ENCODE data around the gene BUD31. TPM values are rescaled to one million over a fixed set of nuclear protein-coding genes. Genes with fewer than 3 reads are reported as not detected.

Gene BUD31
- total RNA-seq, 1 experiment from 2014 or later, result 154 TPM

- no peak overlapping the region for H3K27ac ChIP-seq (ENCODE audit: low read depth, low read length)
- H3K79me2 ChIP-seq (ENCODE audit: insufficient read depth, low read length), result peaks cover 71% of the 10 kb centered on the region
- no peak overlapping the region for H3K4me2 ChIP-seq (ENCODE audit: low read length)
- H3K36me3 ChIP-seq (ENCODE audit: control insufficient read depth in 1 of 2, insufficient read depth in 2 of 2, low read length in 2 of 2), result peaks cover 5 to 23% of the 10 kb centered on the region in 2 experiments; a peak in 2 of 4 replicates
- DNase-seq (ENCODE audit: low read depth, low spot score) (no peak), ATAC-seq (no peak)
- CTCF ChIA-PET, result no interaction called here
- no peaks in the 10 kb centered on the region; the same call in 1 of the 2 replicates for H4K20me1 ChIP-seq (ENCODE audit: insufficient read depth)
- no peaks in the 10 kb centered on the region for H3K9me3 ChIP-seq (ENCODE audit: control insufficient read depth in 1 of 2, insufficient read depth in 1 of 2, low read depth in 1 of 2, low read length in 2 of 2)
- H3K4me1 ChIP-seq (ENCODE audit: control insufficient read depth in 1 of 2, insufficient read depth in 2 of 2, low read length in 2 of 2), result peaks cover 13 to 24% of the 10 kb centered on the region in 2 experiments; a peak in 3 of 4 replicates
- POLR2A ChIA-PET, result no interaction called here
- no peaks in the 10 kb centered on the region for H3K27me3 ChIP-seq (ENCODE audit: insufficient read depth, low read length)
- H2AFZ ChIP-seq (ENCODE audit: low read depth, low read length, poor library complexity, severe bottlenecking), result no peak overlapping the region
- no peak overlapping the region for H3K4me3 ChIP-seq (replicated peaks in 1 of 2; ENCODE audit: low read depth in 1 of 2, low read length in 2 of 2)
- BruUV-seq (replicated peaks), result no TSS peak
- intact Hi-C loops (cut with micrococcal nuclease), result no loop called here
- TF ChIP-seq ZBTB33 (IDR thresholded peaks at IDR 0.05; ENCODE audit: extremely low read depth, insufficient replicate concordance, low read length) (no peak), SRF (IDR thresholded peaks at IDR 0.05; ENCODE audit: low read depth) (no peak), FOSL1 (IDR thresholded peaks at IDR 0.05; ENCODE audit: low read depth) (no peak), ZFX (IDR thresholded peaks at IDR 0.05) (no peak), SIN3A (IDR thresholded peaks at IDR 0.05; ENCODE audit: low read depth) (no peak), SP1 (IDR thresholded peaks at IDR 0.05; ENCODE audit: low read depth) (no peak), CEBPB (IDR thresholded peaks at IDR 0.05; ENCODE audit: low read depth) (no peak), RAD21 (IDR thresholded peaks at IDR 0.05; ENCODE audit: low read depth) (no peak), EZH2 (IDR thresholded peaks at IDR 0.05) (no peak), ATF3 (IDR thresholded peaks at IDR 0.05) (no peak), REST (IDR thresholded peaks at IDR 0.05; ENCODE audit: low read depth) (no peak), POLR2AphosphoS5 (IDR thresholded peaks at IDR 0.05; ENCODE audit: low read depth, low read length) (no peak), ELF1 (IDR thresholded peaks at IDR 0.05; ENCODE audit: borderline replicate concordance, low read depth) (no peak), TCF7L2 (IDR thresholded peaks at IDR 0.05; ENCODE audit: borderline replicate concordance, extremely low read depth, insufficient read depth, insufficient read length) (no peak), MAX (IDR thresholded peaks at IDR 0.05) (no peak), CBX3 (IDR thresholded peaks at IDR 0.05; ENCODE audit: low read depth) (no peak), EZH2phosphoT487 (IDR thresholded peaks at IDR 0.05; ENCODE audit: borderline replicate concordance) (no peak), POLR2A (IDR thresholded peaks at IDR 0.05; ENCODE audit: borderline replicate concordance, extremely low read depth, insufficient read depth, insufficient read length) (no peak), ZNF274 (IDR thresholded peaks at IDR 0.05; ENCODE audit: low read depth, low read length) (no peak), EGR1 (IDR thresholded peaks at IDR 0.05; ENCODE audit: low read depth) (no peak)
- H3K9ac ChIP-seq (ENCODE audit: low read length), result no peak overlapping the region
- RAD21 ChIA-PET (ENCODE audit: low non-redundant PET in 1 of 2, low total read pairs in 2 of 2, uncharacterized antibody in 2 of 2, unreplicated experiment in 2 of 2), result no interaction called here
- H3K9me2 ChIP-seq (ENCODE audit: insufficient read depth), result no peaks in the 10 kb centered on the region
These were observed 27.1 kb upstream of the BUD31 start for GRCh38 chr7:99381664-99382075.

Measured in HCT116 (cell line).